Non-pigmented ciliary epithelial cell (primary cell): ENCODE measurements around the gene DDT.
A peak's percentile ranks its signal among the peaks of the same experiment; 100 is the strongest.
"Not testable (repeated sequence)": the region's sequence is repeated elsewhere in the genome, so short reads cannot be mapped to it uniquely, and the experiment has no call there.

ENCODE experiments used
- DNase-seq: peaks from one replicate; pipeline ENCODE4 v3.0.0-alpha.2; 2010; ENCODE audit warnings: low read depth

Gene DDT

GRCh38 chr22:23989583-23990244 lies 15.5 kb upstream of the DDT start:
- not testable (repeated sequence) for DNase-seq

- DNase-seq = not testable (repeated sequence)
These were observed 12.4 kb upstream of the DDT start for GRCh38 chr22:23986538-23987178.

- not testable (repeated sequence) for DNase-seq
These were observed 11.8 kb upstream of the DDT start for GRCh38 chr22:23986089-23986488.

GRCh38 chr22:23984430-23984829 lies 10.2 kb upstream of the DDT start:
- DNase-seq = no peak

- DNase-seq = not testable (repeated sequence)
These were observed 6.3 kb upstream of the DDT start for GRCh38 chr22:23980567-23980966.

- DNase-seq = not testable (repeated sequence)
These were observed 5.5 kb upstream of the DDT start, which contains the start of gene GSTT2 for GRCh38 chr22:23979557-23980240. GSTT2 (plus strand) TSS chr22:23980134.

- not testable (repeated sequence) for DNase-seq
These were observed 3.1 kb upstream of the DDT start for GRCh38 chr22:23977304-23977703.

- not testable (repeated sequence) for DNase-seq
These were observed 653 bp upstream of the DDT start for GRCh38 chr22:23974836-23975352.

- not testable (repeated sequence) for DNase-seq
These were observed 2.3 kb downstream of the DDT start for GRCh38 chr22:23971927-23972326.

- DNase-seq = no peak
These were observed 3.3 kb downstream of the DDT start for GRCh38 chr22:23970816-23971486.

GRCh38 chr22:23970201-23970641 lies 4.0 kb downstream of the DDT start:
- no peak for DNase-seq

- no peak for DNase-seq
These were observed 5.2 kb downstream of the DDT start for GRCh38 chr22:23969071-23969470.

- DNase-seq = not testable (repeated sequence)
These were observed 7.7 kb downstream of the DDT start, which contains the start of gene DDTL for GRCh38 chr22:23966568-23966967. DDTL (plus strand) TSS chr22:23966888; CDS start chr22:23966915, 27 bp downstream.

- DNase-seq = not testable (repeated sequence)
These were observed 8.1 kb downstream of the DDT start for GRCh38 chr22:23966094-23966493.

- not testable (repeated sequence) for DNase-seq
These were observed 13.0 kb downstream of the DDT start, which contains the start of gene GSTT2B for GRCh38 chr22:23961084-23961771. GSTT2B (minus strand) TSS chr22:23961195; CDS start chr22:23961131, 64 bp downstream.

GRCh38 chr22:23956301-23956900 lies 17.8 kb downstream of the DDT start:
- DNase-seq = peak; percentile 5

- not testable (repeated sequence) for DNase-seq
These were observed 18.4 kb downstream of the DDT start for GRCh38 chr22:23955886-23956285.

GRCh38 chr22:23954991-23955305 lies 19.3 kb downstream of the DDT start:
- DNase-seq = not testable (repeated sequence)

- DNase-seq = not testable (repeated sequence)
These were observed 19.8 kb downstream of the DDT start for GRCh38 chr22:23954193-23954990.

GRCh38 chr22:23953485-23953884 lies 20.8 kb downstream of the DDT start:
- not testable (repeated sequence) for DNase-seq
